Left ventricle myocardium inferior (tissue), 1 donor: ENCODE data around the gene SPINK8. TPM values are rescaled to one million over a fixed set of nuclear protein-coding genes. Genes with fewer than 3 reads are reported as not detected.

ENCODE experiments used
- DNase-seq: peaks from one replicate; pipeline ENCODE4 v3.0.0-alpha.2; 2020
- H3K27ac ChIP-seq: fragments of 200-600 bp; replicated peaks from 2 replicates; pipeline ENCODE4 v1.8.0; 2021
- H3K27me3 ChIP-seq: fragments of 200-600 bp; 2 replicates; pipeline ENCODE4 v1.8.0; 2021; ENCODE audit warnings: low read depth
- H3K36me3 ChIP-seq: fragments of 200-600 bp; 2 replicates; pipeline ENCODE4 v1.8.0; 2021
- H3K4me1 ChIP-seq: fragments of 200-600 bp; 2 replicates; pipeline ENCODE4 v1.8.0; 2021
- H3K4me3 ChIP-seq: fragments of 200-600 bp; 2 replicates; pipeline ENCODE4 v1.8.0; 2021; ENCODE audit warnings: mild to moderate bottlenecking, moderate library complexity
- H3K9me3 ChIP-seq: fragments of 200-600 bp; replicated peaks from 2 replicates; pipeline ENCODE4 v1.8.0; 2021
- CTCF ChIP-seq: fragments of 200-600 bp; IDR thresholded peaks from 2 replicates; pipeline ENCODE4 v1.8.0; 2021; ENCODE audit warnings: antibody characterized with exemption, mild to moderate bottlenecking, borderline replicate concordance
- intact Hi-C: fragments of 100-400 bp; cut with micrococcal nuclease; formaldehyde crosslinking; loops from one replicate; pipeline ENCODE4 v1.11.0; 2022
- total RNA-seq: library from RNA; stranded (reverse); fragmentation: NEBNext Ultra II Directional; extraction: Animal tissue kit (Norgen Biotek cat#: 25700); gene quantifications from one replicate; pipeline ENCODE4 v1.2.1, GENCODE V29; 2021
- donor health status: DM: no; HTN: yes; CAD: no; lungs with severe emphysema.

Gene SPINK8
- total RNA-seq, 1 donor from 2014 or later = not detected

- DNase-seq = no peak
- no peaks in the 10 kb centered on the region for H3K4me1 ChIP-seq
- peaks cover 35% of the 10 kb centered on the region for H3K9me3 ChIP-seq
- no peaks in the 10 kb centered on the region for H3K27me3 ChIP-seq
- no peak for TF ChIP-seq CTCF
- H3K27ac ChIP-seq = no peak overlapping the region
- H3K36me3 ChIP-seq = no peaks in the 10 kb centered on the region
- H3K4me3 ChIP-seq = no peak overlapping the region
- intact Hi-C loops = no loop called here
Observed at GRCh38 chr3:48318713-48319468, 14.6 kb downstream of the SPINK8 start.

GRCh38 chr3:48314542-48314941 lies 18.9 kb downstream of the SPINK8 start:
- no peak for TF ChIP-seq CTCF
- DNase-seq = no peak
- no peaks in the 10 kb centered on the region for H3K36me3 ChIP-seq
- H3K9me3 ChIP-seq = peaks cover 37% of the 10 kb centered on the region
- H3K4me3 ChIP-seq = no peak overlapping the region
- intact Hi-C loops = no loop called here
- H3K27me3 ChIP-seq = no peaks in the 10 kb centered on the region
- H3K4me1 ChIP-seq = no peaks in the 10 kb centered on the region
- no peak overlapping the region for H3K27ac ChIP-seq

GRCh38 chr3:48306860-48307530 lies 26.5 kb downstream of the SPINK8 start:
- H3K4me3 ChIP-seq = no peak overlapping the region
- TF ChIP-seq CTCF = no peak
- H3K27me3 ChIP-seq = no peaks in the 10 kb centered on the region
- no peak for DNase-seq
- H3K4me1 ChIP-seq = peaks cover 5% of the 10 kb centered on the region
- H3K36me3 ChIP-seq = no peaks in the 10 kb centered on the region
- no peak overlapping the region for H3K27ac ChIP-seq
- H3K9me3 ChIP-seq = no peaks in the 10 kb centered on the region
- intact Hi-C loops = no loop called here

GRCh38 chr3:48306290-48306689 lies 27.2 kb downstream of the SPINK8 start:
- Histone ChIP-seq H3K4me3 (no peak overlapping the region), H3K27ac (no peak overlapping the region), H3K27me3 (no peaks in the 10 kb centered on the region), H3K4me1 (peaks cover 12% of the 10 kb centered on the region), H3K36me3 (no peaks in the 10 kb centered on the region), H3K9me3 (no peaks in the 10 kb centered on the region)
- intact Hi-C loops = no loop called here
- no peak for TF ChIP-seq CTCF
- no peak for DNase-seq

- no peak overlapping the region for H3K4me3 ChIP-seq
- no peaks in the 10 kb centered on the region for H3K9me3 ChIP-seq
- TF ChIP-seq CTCF = no peak
- H3K27ac ChIP-seq = no peak overlapping the region
- H3K36me3 ChIP-seq = no peaks in the 10 kb centered on the region
- DNase-seq = no peak
- intact Hi-C loops = no loop called here
- H3K4me1 ChIP-seq = peaks cover 19% of the 10 kb centered on the region
- H3K27me3 ChIP-seq = no peaks in the 10 kb centered on the region
Observed at GRCh38 chr3:48305396-48305795, 28.1 kb downstream of the SPINK8 start.
